ENCODE measurements around the gene TRAPPC14.
A peak's percentile ranks its signal among the peaks of the same experiment; 100 is the strongest.
"Not testable (repeated sequence)": the region's sequence is repeated elsewhere in the genome, so short reads cannot be mapped to it uniquely, and the experiment has no call there.

The TRAPPC14 gene

GRCh38 chr7:100153708-100154535 is 4.6 kb downstream of the TRAPPC14 start:
- DNase-seq (ENCODE audit: low spot score): no peak

GRCh38 chr7:100152937-100153666 is 5.4 kb downstream of the TRAPPC14 start:
- no peak for DNase-seq (ENCODE audit: low spot score)

DNA sequence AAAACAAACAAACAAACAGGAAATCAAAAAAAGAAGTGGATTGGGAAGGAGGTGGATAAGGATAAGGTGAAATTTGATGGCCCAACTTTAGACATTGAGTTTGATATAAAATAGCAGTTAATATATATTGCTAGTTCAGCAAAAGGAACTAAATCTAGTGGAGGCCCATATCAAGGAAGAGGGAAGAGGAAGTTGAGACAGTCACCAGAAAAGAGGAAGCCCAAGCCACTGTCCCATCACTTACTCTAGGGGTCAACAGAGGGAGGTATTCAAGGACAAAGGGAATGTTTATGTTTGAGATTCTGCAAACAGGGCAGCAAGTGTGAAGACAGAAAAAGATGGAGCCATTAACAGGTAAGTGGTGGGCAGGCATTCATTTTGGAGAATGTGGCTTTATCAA is 6.1 kb downstream of the TRAPPC14 start:
- peak; percentile 61 for DNase-seq (ENCODE audit: low spot score)

DNA sequence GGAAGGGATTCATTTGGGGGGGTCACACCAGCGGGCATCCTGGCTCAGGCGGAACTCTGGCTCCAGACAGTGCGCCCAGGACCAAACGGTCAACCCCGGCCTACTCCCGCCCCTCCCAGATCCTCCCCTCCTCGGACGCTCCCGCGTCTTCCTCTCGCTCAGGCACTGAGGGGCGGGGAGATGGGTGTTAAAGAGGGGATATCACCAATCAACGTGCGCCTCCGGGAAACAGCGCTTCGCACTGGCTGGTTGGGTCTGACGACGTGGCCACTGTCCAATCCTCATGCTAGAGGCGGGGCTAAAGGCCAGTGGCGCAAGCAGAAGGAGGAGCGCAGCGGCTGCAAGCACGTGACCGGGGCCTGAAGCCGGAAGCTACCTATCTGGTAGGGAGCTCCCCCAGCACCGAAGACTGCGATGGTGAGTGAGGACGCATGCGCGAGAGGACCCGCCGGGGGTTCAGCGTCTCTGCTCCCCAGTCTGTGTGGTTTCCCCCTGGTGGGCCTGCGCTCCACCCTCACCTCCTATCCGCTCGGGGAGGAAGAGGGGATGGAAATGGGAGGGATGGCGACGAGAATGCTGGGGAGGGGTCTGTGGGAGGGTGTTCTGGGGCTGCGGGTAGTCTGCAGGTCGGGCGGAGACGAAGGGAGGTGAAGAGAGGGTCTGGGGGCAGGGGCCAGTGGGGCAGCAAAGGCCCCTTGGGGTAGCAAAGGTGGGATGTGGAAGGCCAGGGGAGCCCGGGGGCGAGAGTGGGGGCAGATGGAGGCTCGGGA is 9.8 kb downstream of the TRAPPC14 start, which contains the start of gene LAMTOR4:
LAMTOR4 (plus strand) TSS at position 360 of the 770 bp plus-strand sequence; CDS start at position 415, 55 bp downstream.
- DNase-seq (ENCODE audit: low spot score): peak; percentile 100

DNA sequence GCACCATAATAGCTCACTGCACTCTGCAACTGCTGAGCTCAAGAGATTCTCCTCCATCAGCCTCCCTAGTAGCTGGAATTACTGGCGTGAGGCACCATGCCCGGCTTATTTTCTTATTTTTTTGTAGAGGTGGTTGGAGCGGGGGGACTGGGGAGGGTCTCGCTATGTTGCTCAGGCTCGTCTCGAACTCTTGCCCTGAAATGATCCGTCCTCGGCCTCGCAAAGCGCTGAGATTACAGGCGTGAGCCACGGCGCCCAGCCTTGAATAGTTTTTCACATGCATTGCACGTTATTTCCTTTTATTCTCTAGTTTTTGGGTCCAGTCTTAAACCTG is 10.3 kb downstream of the TRAPPC14 start:
- DNase-seq (ENCODE audit: low spot score): no peak

DNA sequence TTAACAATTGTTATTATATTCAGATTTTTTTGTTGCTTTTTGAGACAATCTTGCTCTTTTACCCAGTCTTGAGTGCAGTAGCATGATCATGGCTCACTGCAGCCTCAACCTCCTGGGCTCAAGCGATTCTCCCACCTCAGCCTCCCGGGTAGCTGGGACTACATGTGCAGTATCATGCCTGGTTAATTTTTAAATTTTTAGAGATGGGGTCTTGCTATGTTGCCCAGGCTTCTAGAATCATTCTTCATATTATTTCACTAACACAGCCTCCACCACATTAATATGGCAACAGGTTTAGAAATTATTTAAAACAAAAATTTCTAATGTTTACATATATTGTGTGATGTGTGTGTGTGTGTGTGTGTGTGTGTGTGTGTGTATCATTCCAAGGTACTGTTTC is 11.2 kb downstream of the TRAPPC14 start:
- no peak for DNase-seq (ENCODE audit: low spot score)

- not testable (repeated sequence) for DNase-seq (ENCODE audit: low spot score)
These were observed 12.2 kb downstream of the TRAPPC14 start for GRCh38 chr7:100146350-100146749.

DNA sequence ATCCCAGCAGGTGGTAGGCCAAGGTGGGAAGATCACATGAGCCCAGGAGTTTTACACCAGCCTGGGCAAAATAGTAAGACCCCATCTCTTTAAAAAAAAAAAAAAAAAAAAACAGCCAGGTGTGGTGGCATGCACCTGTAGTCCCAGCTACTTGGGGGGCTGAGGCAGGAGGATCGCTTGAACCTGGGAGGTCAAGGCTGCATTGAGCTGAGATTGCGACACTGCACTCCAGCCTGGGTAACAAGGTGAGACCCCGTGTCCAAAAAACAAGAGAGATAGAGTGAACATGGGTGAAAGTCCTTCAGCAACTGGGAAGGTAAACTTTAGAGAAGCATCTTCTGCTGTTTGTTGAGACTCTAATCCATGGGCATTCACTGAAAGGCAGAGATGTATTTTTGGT is 16.1 kb downstream of the TRAPPC14 start:
- no peak for DNase-seq (ENCODE audit: low spot score)

DNA sequence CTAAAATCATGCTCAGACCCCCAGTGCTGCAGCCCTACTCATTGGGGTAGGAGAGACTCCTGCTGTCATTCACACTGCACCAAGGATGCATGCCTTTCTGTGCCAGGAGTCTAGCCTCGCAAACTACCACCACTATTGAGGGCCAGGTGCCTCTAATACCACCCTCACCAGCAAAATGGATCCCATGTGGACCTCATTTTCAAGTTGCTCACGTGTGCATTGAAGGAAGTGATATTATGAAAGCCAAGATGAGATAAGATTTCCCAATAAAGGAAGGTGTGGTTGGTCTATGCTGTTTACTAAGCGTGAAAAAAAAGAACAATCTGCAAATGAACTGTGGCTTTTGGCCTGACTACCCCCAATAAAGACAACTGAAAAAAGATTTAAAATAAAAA is 17.0 kb downstream of the TRAPPC14 start:
- no peak for DNase-seq (ENCODE audit: low spot score)

DNA sequence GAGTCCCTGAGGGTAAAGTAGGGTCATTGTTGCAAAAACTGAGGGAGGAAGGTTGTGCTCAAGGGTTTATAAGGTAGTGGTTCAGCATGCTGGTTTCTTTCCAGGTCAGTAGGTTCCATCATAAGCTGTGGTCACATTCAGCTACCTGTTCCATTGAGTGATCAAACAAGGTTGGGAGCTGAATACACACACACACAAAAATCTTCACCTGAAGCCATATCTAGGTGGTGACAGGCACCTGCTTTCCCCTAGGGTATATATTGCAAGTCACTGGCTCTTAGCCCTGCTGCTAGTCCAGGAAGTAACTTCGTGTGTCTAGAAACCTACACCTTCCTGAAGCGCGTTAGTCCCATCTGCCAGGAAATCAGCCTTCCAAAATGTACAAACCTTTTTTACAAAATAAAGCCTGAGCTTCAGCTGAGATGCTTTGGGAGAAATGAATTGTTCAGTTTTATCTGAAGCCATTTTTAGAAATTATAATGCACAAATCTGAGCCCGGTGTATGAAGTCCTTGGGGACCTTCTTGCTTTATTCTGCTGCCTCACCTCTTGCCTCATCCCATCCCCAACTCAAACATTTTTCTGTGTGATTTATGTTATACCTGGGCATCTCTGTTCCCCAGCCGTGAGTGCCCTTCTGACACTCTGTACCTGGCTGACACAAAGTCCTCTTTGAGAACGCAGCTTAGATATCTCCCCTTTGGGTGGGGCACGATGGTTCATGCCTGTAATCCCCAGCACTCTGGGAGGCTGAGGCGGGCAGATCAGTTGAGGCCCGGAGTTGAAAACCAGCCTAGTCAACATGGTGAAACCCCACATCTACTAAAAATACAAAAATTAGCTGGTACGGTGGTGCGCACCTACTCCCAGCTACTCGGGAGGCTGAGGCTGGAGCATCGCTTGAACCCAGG is 20.4 kb downstream of the TRAPPC14 start:
- DNase-seq (ENCODE audit: low spot score): no peak

DNA sequence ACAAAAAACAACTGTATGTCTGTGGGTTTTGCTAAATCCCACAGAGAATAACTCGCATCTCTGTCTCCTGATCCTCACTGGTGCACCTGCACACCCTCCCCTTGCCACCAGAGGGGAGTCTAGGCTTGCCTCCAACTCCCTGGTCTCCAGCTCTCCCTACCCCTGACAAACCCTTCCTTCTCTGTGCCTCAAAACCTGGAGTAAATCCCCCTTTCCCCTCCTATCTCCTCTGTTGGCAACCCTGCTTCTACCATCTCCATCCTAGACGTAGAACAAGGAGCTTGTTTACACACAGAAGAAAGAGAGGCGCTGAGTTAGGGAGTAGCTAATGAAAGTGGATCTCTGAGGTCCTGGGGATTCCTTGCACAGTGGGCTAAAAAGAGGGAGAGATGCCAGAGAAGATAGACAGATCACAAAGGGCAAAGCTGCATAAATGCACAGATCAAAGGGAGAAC is 25.8 kb downstream of the TRAPPC14 start:
- DNase-seq (ENCODE audit: low spot score): peak; percentile 68

GRCh38 chr7:100132126-100132525 is 26.4 kb downstream of the TRAPPC14 start:
- no peak for DNase-seq (ENCODE audit: low spot score)

- no peak for DNase-seq (ENCODE audit: low spot score)
These were observed 27.7 kb downstream of the TRAPPC14 start for GRCh38 chr7:100130608-100131453.

GRCh38 chr7:100130220-100130607 is 28.3 kb downstream of the TRAPPC14 start:
- not testable (repeated sequence) for DNase-seq (ENCODE audit: low spot score)

GRCh38 chr7:100128637-100128963 is 29.9 kb downstream of the TRAPPC14 start:
- DNase-seq (ENCODE audit: low spot score): no peak

DNA sequence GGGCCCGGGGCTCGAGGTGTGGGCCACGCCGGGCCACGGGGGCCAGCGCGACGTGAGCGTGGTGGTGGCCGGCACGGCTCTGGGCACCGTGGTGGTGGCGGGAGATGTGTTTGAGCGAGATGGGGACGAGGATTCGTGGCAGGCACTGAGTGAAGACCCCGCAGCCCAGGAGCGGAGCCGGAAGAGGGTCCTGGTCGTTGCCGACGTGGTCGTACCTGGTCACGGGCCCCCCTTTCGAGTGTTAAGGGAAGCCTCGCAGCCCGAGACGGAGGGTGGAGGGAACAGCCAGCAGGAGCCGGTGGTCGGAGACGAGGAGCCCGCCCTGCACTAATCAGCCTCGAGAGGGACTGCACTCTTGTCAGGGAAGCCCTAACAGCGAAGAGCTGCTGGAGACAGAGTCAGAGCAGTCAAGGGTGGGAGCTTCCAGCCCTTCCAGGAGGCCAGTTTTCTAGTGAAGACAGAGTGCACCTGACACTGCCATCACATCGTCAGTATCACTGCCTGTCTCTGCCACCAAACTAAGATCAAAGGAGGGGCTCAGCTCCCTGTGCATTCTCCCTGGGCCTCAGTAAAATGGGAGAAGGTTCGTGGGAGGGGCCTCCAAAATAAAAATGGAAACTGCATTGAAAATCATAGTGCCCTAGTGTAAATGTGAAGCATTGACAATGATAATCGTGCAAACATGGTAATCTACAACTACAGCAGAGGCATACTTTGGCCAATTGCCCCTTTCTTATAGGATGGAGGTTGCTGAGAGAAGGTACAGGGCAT is 30.5 kb downstream of the TRAPPC14 start:
- no peak for DNase-seq (ENCODE audit: low spot score)

DNA sequence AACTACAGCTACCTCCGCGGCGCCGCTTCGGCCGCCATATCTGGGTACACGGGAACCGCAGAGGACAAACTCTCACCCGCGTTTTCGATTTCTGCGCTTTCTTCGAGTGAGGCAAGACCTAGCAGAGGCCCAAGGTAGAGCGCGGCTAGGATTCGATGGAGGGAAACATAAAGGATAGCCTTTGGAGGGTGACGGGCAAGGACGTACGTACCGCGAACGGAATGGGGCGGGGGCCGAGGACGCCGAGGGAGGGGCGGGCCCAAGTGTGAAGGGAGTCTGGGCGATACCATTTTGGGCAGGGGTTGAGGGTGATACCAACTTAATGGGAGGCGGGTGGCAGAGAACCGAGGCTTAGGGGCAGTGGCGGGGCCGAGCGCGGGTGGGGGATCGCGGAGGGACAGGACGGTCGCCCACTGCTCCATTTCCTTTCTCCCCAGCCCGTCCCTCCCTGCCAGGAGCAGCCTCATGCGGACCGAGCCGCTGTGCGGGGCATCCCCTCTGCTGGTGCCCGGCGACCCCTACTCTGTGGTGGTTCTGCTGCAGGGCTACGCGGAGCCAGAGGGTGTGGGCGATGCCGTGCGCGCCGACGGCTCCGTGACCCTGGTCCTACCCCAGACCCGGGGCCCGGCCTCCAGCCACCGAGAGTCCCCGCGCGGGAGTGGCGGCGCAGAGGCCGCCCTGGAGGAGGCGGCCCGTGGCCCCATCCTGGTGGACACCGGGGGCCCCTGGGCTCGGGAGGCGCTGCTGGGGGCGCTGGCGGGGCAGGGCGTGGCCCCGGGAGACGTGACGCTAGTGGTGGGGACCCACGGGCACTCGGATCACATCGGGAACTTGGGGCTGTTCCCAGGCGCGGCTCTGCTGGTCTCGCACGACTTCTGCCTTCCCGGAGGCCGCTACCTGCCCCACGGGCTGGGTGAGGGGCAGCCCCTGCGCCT is 31.3 kb downstream of the TRAPPC14 start, which contains the start of gene MBLAC1:
MBLAC1 (plus strand) TSS at position 37 of the 935 bp plus-strand sequence; CDS start at position 466, 429 bp downstream.
- DNase-seq (ENCODE audit: low spot score): peak; percentile 87

DNA sequence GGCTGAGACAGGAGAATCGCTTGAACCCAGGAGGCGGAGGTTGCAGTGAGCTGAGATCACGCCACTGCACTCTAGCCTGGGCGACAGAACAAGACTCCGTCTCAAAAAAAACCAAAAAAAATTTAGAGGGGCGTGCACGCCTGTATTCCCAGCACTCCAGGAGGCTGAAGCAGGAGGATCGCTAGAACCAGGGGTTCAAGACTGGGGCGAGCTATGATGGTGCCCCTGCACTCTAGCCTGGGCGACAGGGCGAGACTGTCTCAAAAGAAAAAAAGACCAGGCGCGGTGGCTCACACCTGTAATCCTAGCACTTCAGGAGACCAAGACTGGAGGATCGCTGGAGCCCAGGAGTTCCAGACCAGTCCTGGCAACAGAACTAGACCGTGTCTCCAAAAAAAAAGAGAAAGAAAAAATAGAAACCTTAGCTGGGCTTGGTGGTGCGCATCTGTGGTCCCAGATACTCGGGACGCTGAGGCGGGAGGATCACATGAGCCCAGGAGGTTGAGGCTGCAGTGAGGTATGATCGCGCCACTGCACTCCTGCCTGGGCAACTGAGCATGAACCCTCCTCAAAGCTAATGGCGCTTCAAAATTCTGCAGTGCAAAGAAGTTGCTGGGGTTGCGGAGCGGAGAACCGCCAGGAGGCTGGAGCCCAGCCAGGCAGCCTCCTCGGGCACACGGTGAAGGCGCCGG is 32.1 kb downstream of the TRAPPC14 start:
- no peak for DNase-seq (ENCODE audit: low spot score)

Measured in pons (tissue), 1 donor.